HG03064 (cell line): ENCODE measurements around the gene IFNA17.
"Not testable (repeated sequence)": the region's sequence is repeated elsewhere in the genome, so short reads cannot be mapped to it uniquely, and the experiment has no call there.

Source experiments
- ATAC-seq: cut with Tn5 transposase; IDR thresholded peaks from one replicate; pipeline ENCODE4 v1.9.1; 2021; ENCODE audit warnings: low read depth; ENCODE audit not compliant: unreplicated experiment

Gene IFNA17

DNA sequence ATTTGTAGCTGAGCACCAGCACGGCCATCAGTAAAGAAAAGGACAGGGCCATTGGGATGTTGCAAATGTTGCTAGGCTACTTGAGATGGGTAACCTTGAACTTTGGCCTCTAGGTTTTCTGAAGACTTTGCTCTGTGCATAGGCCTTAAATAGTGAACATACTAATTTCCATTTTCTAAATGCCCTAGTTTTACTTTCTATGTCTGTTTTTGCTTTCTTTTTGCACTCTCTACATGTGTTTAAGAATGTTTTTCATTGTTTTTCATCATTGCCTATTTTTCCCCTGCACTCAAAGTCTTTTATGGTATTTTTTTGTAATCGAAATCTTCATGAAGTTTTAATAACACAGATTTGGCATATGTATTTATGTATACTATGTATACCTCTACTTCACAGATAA, at the start of gene IFNA17:
IFNA17 (minus strand) TSS at position 101 of the 400 bp plus-strand sequence; CDS start at position 52, 49 bp downstream.
- no peak for ATAC-seq

DNA sequence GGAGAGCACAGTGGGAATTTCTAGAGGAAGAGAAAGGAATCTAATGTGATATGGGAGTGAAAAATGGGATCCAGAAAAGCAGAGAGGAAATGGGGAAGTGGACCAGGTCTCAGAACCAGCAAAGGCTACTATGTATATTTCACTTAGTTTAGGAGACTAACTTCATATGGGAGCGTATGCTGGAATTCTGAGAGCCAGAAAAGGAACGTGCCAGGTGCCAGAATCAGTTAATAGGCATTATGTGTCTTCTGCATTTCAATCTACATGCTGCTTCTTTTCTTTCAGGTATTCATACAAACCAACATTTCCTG, 40.3 kb upstream of the IFNA17 start:
- no peak for ATAC-seq

- ATAC-seq = no peak
These were observed 39.7 kb upstream of the IFNA17 start for GRCh38 chr9:21267485-21268346.

DNA sequence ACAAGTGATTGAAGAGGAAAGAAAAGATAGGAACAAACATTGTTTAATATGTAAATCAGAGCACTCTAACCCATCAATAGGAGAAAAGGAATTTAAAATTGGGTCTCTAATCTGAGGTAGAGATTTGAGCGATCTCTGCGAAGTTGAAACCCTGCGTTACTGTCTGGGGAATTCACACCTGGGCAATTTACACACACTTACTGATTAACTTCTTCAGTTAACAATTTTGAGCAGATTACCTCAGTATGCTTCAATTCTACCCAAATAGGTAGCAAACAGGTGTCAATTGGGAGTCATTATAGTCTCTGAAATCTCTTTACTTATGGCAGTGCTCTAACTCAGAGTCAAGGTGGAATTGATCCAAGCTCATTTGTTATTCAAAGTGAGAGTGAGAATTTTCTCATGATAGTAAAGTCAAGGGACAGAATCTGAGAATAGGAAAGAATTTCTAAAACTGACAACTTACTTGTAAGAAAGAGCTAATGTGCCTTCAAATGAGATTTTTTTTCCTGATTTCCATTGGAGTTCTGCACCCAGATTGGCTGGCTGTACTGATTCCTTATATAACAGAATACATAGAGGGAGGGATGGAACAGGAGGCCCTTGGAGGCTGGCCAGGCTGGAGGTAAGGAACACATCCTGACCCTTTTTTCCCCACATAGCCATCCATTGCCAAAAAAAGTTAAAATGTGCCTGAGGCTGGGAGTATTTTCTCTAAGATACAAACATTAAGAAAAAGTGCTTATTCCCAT, 38.9 kb upstream of the IFNA17 start:
- ATAC-seq = no peak

- ATAC-seq = no peak
These were observed 37.6 kb upstream of the IFNA17 start for GRCh38 chr9:21265421-21266189.

DNA sequence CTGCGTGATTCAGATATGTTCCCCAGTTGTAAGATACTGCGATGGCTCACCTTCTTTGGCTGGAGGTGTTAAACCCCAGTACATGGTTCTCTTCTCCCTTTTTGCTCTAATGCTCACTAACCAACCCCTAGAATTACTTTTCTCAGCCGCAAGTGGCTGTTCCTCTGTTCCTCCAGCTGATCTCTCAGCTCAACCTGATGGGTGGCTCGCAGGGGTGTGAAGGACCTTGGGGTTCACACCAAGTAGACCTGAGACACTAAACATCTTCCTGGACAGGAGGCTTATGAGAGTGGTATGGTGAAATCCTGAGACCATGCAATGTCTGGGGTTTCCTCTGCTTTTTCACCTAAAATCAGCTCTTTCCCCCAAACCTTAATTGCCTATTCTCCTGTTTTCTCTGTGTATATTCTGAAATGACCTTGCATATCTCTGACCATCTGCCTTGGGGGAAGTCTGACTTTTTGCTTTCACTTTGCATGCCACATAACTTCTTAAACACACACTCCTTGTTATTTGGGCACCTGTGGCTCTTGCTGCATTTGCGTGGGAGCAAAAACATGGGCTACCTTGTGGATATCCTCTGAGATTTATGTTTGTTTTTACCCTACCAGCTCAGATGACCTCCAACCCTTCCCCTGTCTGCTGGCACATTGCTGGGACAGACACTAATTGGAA, 27.7 kb upstream of the IFNA17 start:
- ATAC-seq = no peak

GRCh38 chr9:21252721-21253547, 24.9 kb upstream of the IFNA17 start:
- ATAC-seq = no peak

- no peak for ATAC-seq
These were observed 23.6 kb upstream of the IFNA17 start for GRCh38 chr9:21251638-21252037.

- no peak for ATAC-seq
These were observed 23.2 kb upstream of the IFNA17 start for GRCh38 chr9:21251190-21251589.

DNA sequence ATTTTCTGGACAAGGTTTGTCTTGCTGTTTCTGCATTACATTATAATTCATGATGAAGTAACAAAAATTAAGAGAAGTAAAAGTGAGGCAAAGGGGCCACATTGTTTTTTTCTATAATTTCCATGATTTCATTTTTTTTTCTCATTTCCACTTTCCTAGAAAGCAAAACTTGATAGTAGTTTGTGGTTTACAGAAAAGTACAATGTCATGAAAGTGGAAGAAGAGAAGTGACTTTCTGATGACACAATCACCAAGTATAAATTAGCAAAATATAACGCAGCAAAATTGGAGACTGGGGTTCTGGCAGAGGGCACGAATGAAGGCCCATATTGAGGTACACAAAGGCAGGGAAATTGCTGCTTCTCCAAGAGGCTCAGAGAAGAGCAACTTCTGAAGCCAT, 16.8 kb upstream of the IFNA17 start:
- ATAC-seq = no peak

- no peak for ATAC-seq
These were observed 11.9 kb upstream of the IFNA17 start, which contains the start of gene IFNA14 for GRCh38 chr9:21239911-21240310. Gene IFNA14 (minus strand): TSS chr9:21240005. CDS start chr9:21239935, 70 bp downstream.

GRCh38 chr9:21236360-21236714, 8.3 kb upstream of the IFNA17 start:
- not testable (repeated sequence) for ATAC-seq

DNA sequence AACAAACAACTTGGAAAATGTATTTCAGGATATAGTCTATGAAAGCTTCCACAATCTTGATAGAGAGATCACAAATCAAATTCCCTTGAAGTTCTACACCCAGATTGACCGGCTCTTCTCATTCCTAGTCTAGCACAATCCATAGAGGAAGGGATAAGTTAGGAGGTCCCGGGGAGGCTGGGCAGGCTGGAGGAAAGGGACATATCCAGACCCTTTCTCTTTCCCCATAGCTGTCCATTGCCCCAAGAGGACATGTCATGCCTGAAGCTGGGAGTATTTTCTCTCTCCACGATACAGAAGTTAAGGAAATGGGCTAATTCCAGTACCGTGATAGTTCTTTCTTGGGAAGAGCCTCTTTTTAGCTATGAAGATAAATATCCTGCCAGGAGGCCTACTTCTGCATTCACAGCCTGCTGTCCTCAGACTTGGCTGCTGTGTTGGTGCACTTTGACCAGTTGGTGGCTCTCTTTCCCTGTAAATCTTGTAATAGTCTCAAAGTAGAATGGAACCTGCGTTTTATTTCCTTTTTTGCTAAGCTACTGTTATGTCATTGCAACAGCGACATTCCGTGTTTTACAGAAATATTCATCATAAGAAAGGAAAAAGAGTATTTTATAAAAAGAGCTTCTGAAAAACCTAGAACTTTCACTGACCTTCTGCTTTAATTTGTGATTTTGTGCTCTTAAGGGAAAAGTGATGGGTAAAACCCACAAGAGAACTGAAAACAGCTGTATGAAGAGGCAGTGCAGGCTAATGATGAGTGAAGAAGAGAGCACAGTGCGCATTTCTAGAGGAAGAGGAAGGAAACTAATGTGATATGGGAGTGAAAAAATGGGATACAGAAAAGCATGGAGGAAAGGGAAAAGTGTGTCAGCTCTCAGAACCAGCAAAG, 7.7 kb upstream of the IFNA17 start:
- ATAC-seq = not testable (repeated sequence)

DNA sequence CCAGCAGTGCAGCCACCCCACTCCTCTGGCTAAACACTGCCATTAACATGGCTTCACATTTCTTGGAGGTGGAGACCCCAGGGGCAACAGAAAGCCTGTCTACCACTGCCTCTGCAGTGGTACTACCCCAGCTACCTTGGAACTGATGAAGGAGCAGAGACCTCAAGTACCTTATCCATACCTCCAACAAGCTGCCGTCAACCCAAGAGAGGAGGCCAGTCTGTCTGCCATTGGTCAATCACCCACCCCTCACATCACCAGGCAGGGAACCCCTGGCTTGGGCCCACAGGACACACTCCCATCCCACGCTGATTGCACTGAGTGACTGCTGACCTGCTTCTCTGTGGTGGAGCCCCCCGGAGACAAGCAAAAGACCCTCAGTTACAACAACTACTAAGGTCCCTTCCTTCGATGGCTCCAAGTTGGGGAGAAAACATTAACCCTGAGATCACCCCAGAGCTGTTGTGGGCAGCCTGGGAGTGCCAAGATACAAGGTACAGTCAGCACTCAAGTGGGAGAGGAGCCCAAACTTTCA, 6.2 kb upstream of the IFNA17 start:
- no peak for ATAC-seq

GRCh38 chr9:21233258-21233657, 5.2 kb upstream of the IFNA17 start:
- ATAC-seq = no peak

GRCh38 chr9:21217211-21217610, 10.8 kb downstream of the IFNA17 start, which contains the start of gene IFNA16:
Gene IFNA16 (minus strand): TSS chr9:21217311. CDS start chr9:21217305, 6 bp downstream.
- ATAC-seq = not testable (repeated sequence)

GRCh38 chr9:21213411-21214326, 14.4 kb downstream of the IFNA17 start:
- not testable (repeated sequence) for ATAC-seq
